ENCODE measurements around the gene SARDH.

Gene SARDH

GRCh38 chr9:133673258-133673655, 64.9 kb downstream of the SARDH start:
- CTCF ChIA-PET, result interaction anchor here (0.5 to 2.4 kb wide), 4 partner anchors 9 to 215 kb away, joined by 3 to 10 read pairs (median 3); no protein-coding TSS in a partner anchor
- Histone ChIP-seq H3K9me3 (ENCODE audit: control insufficient read depth, insufficient read depth, low read depth, low read length) (no peaks in the 10 kb centered on the region), H3K4me3 (ENCODE audit: low read depth, low read length) (no peak overlapping the region), H3K36me3 (ENCODE audit: control insufficient read depth in 2 of 2, insufficient read depth in 1 of 2, low read length in 2 of 2) (no peaks in the 10 kb centered on the region), H3K4me1 (ENCODE audit: control insufficient read depth, insufficient read depth, low read length) (no peaks in the 10 kb centered on the region), H3K27ac (ENCODE audit: extremely low read depth, low read depth, low read length) (no peak overlapping the region)
- TF ChIP-seq PBX3 (CRISPR knock-in tag; IDR thresholded peaks at IDR 0.05), result no peak
- peak; percentile 75 for TF ChIP-seq ZIC2 (tag by site-specific recombination; IDR thresholded peaks at IDR 0.05)
- POLR2A ChIA-PET, result no interaction called here

GRCh38 chr9:133672503-133673257, 65.5 kb downstream of the SARDH start:
- CTCF ChIA-PET, result interaction anchor here (0.5 to 2.4 kb wide), 4 partner anchors 8 to 976 kb away, joined by 3 to 10 read pairs (median 4); no protein-coding TSS in a partner anchor
- POLR2A ChIA-PET, result no interaction called here

GRCh38 chr9:133671371-133671770, 66.8 kb downstream of the SARDH start:
- no peak for TF ChIP-seq PRDM2 (tag by site-specific recombination; IDR thresholded peaks at IDR 0.05; ENCODE audit: borderline replicate concordance)
- Histone ChIP-seq H3K4me3 (ENCODE audit: low read depth, low read length) (no peak overlapping the region), H3K4me1 (ENCODE audit: control insufficient read depth, insufficient read depth, low read length) (no peaks in the 10 kb centered on the region), H3K9me3 (ENCODE audit: control insufficient read depth, insufficient read depth, low read depth, low read length) (no peaks in the 10 kb centered on the region), H3K27ac (ENCODE audit: extremely low read depth, low read depth, low read length) (no peak overlapping the region), H3K36me3 (ENCODE audit: control insufficient read depth in 2 of 2, insufficient read depth in 1 of 2, low read length in 2 of 2) (no peaks in the 10 kb centered on the region)
- CTCF ChIA-PET, result interaction anchor here (0.9 to 2.4 kb wide), 2 partner anchors 13 to 56 kb away, joined by 4 to 10 read pairs; no protein-coding TSS in a partner anchor
- POLR2A ChIA-PET, result no interaction called here

More at GRCh38 chr9:133672503-133673257, 65.5 kb downstream of the SARDH start:
- H3K4me3 ChIP-seq (ENCODE audit: low read depth, low read length), result no peak overlapping the region
- H3K27ac ChIP-seq (ENCODE audit: extremely low read depth, low read depth, low read length), result no peak overlapping the region
- H3K36me3 ChIP-seq (ENCODE audit: control insufficient read depth in 2 of 2, insufficient read depth in 1 of 2, low read length in 2 of 2), result no peaks in the 10 kb centered on the region
- TF ChIP-seq ZNF24 (tag by site-specific recombination; IDR thresholded peaks at IDR 0.05), result no peak
- no peak for TF ChIP-seq ZNF629 (tag by site-specific recombination; IDR thresholded peaks at IDR 0.05)
- TF ChIP-seq ZNF280C (tag by site-specific recombination; IDR thresholded peaks at IDR 0.05), result no peak
- TF ChIP-seq ZNF654 (tag by site-specific recombination; IDR thresholded peaks at IDR 0.05; ENCODE audit: low read depth), result no peak
- TF ChIP-seq ZFP69B (tag by site-specific recombination; IDR thresholded peaks at IDR 0.05), result no peak
- TF ChIP-seq ZNF777 (tag by site-specific recombination; IDR thresholded peaks at IDR 0.05; ENCODE audit: borderline replicate concordance), result no peak
- no peak for TF ChIP-seq ZNF362 (tag by site-specific recombination; IDR thresholded peaks at IDR 0.05)
- no peak for TF ChIP-seq GLI2 (tag by site-specific recombination; IDR thresholded peaks at IDR 0.05; ENCODE audit: borderline replicate concordance, low read depth)
- no peak for TF ChIP-seq EGR2 (tag by site-specific recombination; IDR thresholded peaks at IDR 0.05; ENCODE audit: low read depth)
- H3K4me1 ChIP-seq (ENCODE audit: control insufficient read depth, insufficient read depth, low read length), result no peaks in the 10 kb centered on the region
- H3K9me3 ChIP-seq (ENCODE audit: control insufficient read depth, insufficient read depth, low read depth, low read length), result no peaks in the 10 kb centered on the region

Measured in HEK293 (cell line).